Left lung (tissue), 10 donors: ENCODE data around the gene CUL2. TPM values are rescaled to one million over a fixed set of nuclear protein-coding genes. Genes with fewer than 3 reads are reported as not detected.
"Not testable (repeated sequence)": the region's sequence is repeated elsewhere in the genome, so short reads cannot be mapped to it uniquely, and the experiment has no call there.

Experiments used
- ATAC-seq: fragments of 200-7000 bp; cut with Tn5 transposase; one replicate; pipeline ENCODE4 v1.9.1; 2020; ENCODE audit warnings: moderate library complexity
- DNase-seq, 4 donors: peaks; one replicate each; pipeline ENCODE4 v3.0.0-alpha.2; 2013 to 2020
- H3K27ac ChIP-seq, 2 donors: fragments of 200-600 bp; sonication (generic) in 1 of 2; one replicate each; pipeline versions ENCODE4 v1.5.0 to v1.8.0; 2020 to 2021
- H3K27me3 ChIP-seq, 2 donors: fragments of 200-600 bp; sonication (generic) in 1 of 2; one replicate each; pipeline versions ENCODE4 v1.5.0 to v1.8.0; 2020 to 2021
- H3K36me3 ChIP-seq, 2 donors: fragments of 200-600 bp; sonication (generic) in 1 of 2; one replicate each; pipeline versions ENCODE4 v1.5.0 to v1.8.0; 2020 to 2021
- H3K4me1 ChIP-seq, 2 donors: fragments of 200-600 bp; one replicate each; pipeline ENCODE4 v1.8.0; 2021
- H3K4me3 ChIP-seq, 2 donors: fragments of 200-600 bp; sonication (generic) in 1 of 2; one replicate each; pipeline versions ENCODE4 v1.5.0 to v1.8.0; 2020 to 2021; ENCODE audit warnings: mild to moderate bottlenecking in 1 of 2
- H3K9me3 ChIP-seq, 2 donors: fragments of 200-600 bp; sonication (generic) in 1 of 2; one replicate each; pipeline versions ENCODE4 v1.5.0 to v1.8.0; 2020 to 2021
- CTCF ChIP-seq, 2 donors: fragments of 200-600 bp; sonication (generic) in 1 of 2; IDR thresholded peaks; one replicate each; pipeline versions ENCODE4 v1.5.0 to v1.8.0; 2021; ENCODE audit warnings: antibody characterized with exemption in 2 of 2
- intact Hi-C, 2 donors: fragments of 100-400 bp; cut with DNase I; formaldehyde crosslinking; loops; one replicate each; pipeline versions ENCODE4 v1.11.2 to v1.14.2; 2022
- polyA plus RNA-seq, 6 donors: library from polyadenylated mRNA; unstranded; fragments of 120-200 nt; gene quantifications; one replicate each; pipeline ENCODE4 v1.2.1, GENCODE V29; 2013; ENCODE audit not compliant: insufficient read length in 6 of 6
- total RNA-seq, 2 donors: library from RNA; stranded (reverse); fragmentation: NEBNext Ultra II Directional; extraction: Animal tissue kit (Norgen Biotek cat#: 25700); gene quantifications; one replicate each; pipeline ENCODE4 v1.2.1, GENCODE V29; 2021
- donor health status: DM: no; HTN: yes; CAD: no.
- donor health status: DM: no; HTN: no; CAD: no.

The CUL2 gene
- total and polyA plus RNA-seq, 8 donors = 28.7 to 42.5 (median 37.4) TPM

DNA sequence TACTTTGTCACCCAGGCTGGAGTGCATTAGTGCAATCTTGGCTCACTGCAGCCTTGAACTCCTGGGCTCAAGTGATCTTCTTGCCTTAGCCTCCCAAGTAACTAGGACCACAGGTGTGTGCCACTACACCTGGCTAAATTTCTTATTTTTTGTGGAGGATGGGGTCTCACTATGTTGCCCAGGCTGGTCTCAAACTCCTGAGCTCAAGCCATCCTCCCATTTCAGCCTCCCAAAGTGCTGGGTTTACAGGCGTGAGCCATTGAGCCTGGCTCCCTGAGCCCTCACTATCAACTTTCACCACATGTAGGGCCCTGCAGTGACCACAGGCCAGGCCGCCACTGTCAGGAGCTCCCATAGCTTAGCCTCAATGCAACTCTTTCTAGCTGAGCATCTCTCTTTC is 110.2 kb downstream of the CUL2 start:
- intact Hi-C loops = no loop called here
- no peaks in the 10 kb centered on the region for H3K36me3 ChIP-seq
- H3K9me3 ChIP-seq = peaks cover 0 to 19% of the 10 kb centered on the region in 2 donors
- TF ChIP-seq CTCF (IDR thresholded peaks at IDR 0.05) = no peak
- H3K27me3 ChIP-seq = no peaks in the 10 kb centered on the region
- H3K4me3 ChIP-seq = no peak overlapping the region
- H3K27ac ChIP-seq = no peak overlapping the region
- no peak for ATAC-seq
- DNase-seq = peak in 1 of 4 donors; percentile 17
- H3K4me1 ChIP-seq = no peaks in the 10 kb centered on the region

DNA sequence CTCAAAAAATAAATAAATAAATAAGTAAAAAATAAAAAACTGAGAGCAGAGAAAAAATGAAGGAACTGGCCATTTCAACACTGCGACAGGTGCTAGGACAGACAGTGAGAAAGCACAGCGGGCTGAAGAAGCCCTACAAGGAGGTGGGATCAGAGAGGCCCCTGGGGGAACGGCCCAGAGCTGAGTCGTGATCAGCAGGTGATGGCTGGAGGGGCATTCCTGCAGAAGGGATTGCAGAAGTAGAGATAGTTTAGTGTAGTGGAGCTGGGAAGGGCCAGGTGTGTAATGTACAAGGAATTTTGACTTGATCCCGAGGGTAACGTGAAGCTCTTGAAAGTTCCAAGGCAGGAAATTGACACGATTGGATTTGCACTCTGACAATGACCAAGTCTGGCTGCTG is 112.1 kb downstream of the CUL2 start:
- no peaks in the 10 kb centered on the region for H3K4me1 ChIP-seq
- no peak overlapping the region for H3K27ac ChIP-seq
- no peaks in the 10 kb centered on the region for H3K27me3 ChIP-seq
- TF ChIP-seq CTCF (IDR thresholded peaks at IDR 0.05) = no peak
- intact Hi-C loops = no loop called here
- ATAC-seq = no peak
- H3K9me3 ChIP-seq = peaks cover 0 to 12% of the 10 kb centered on the region in 2 donors
- no peaks in the 10 kb centered on the region for H3K36me3 ChIP-seq
- DNase-seq = peak in 1 of 4 donors; percentile 7
- H3K4me3 ChIP-seq = no peak overlapping the region

DNA sequence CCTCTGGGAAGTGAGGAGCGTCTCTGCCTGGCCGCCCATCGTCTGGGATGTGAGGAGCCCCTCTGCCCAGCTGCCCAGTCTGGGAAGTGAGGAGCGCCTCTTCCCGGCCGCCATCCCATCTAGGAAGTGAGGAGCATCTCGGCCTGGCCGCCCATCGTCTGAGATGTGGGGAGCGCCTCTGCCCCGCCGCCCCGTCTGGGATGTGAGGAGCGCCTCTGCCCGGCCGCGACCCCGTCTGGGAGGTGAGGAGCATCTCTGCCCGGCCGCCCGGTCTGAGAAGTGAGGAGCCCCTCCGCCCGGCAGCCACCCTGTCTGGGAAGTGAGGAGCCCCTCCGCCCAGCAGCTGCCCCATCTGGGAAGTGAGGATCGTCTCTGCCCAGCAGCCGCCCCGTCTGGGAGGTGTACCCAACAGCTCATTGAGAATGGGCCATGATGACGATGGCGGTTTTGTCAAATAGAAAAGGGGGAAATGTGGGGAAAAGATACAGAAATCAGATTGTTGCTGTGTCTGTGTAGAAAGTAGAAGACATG is 113.7 kb downstream of the CUL2 start:
- H3K27ac ChIP-seq, intact Hi-C loops, ATAC-seq, DNase-seq, H3K4me1 ChIP-seq, H3K27me3 ChIP-seq, H3K36me3 ChIP-seq, H3K4me3 ChIP-seq: not testable (repeated sequence)
- H3K9me3 ChIP-seq = peaks cover 0 to 12% of the 10 kb centered on the region in 2 donors

DNA sequence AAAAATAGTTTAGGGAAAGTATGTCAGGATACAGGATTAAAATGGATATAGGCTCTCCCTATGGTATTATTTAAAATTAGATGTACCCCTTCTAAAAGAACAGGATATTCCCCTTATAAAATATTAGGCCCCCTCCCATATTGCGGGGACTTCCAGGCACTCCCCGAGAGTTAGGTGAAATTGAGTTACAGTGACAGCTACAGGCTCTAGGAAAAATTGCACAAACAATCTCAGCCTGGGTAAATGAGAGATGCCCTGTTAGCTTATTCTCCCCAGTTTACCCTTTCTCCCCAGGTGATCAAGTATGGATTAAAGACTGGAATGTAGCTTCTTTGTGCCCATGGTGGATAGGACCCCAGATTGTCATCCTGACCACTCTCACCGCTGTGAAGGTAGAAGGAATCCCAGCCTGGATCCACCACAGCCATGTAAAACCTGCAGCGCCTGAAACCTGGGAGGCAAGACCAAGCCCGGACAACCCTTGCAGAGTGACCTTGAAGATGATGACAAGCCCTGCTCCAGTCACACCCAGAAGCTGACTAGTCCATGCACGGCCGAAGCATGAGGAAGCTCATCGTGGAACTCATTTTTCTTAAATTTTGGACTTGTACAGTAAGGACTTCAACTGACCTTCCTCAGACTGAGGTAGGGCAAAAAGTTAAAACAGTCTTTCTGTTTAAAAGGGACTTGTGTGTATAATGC is 115.6 kb downstream of the CUL2 start:
- H3K27ac ChIP-seq, H3K4me1 ChIP-seq, H3K27me3 ChIP-seq, intact Hi-C loops, H3K36me3 ChIP-seq, ATAC-seq: not testable (repeated sequence)
- peak in 1 of 4 donors; percentile 1 for DNase-seq
- peak overlapping the region in 1 of 2 donors; percentile 17 for H3K4me3 ChIP-seq
- peak in 1 of 2 donors; percentile 25 for TF ChIP-seq CTCF (IDR thresholded peaks at IDR 0.05)
- peaks cover 0 to 12% of the 10 kb centered on the region in 2 donors for H3K9me3 ChIP-seq

GRCh38 chr10:34973757-34974156 is 116.4 kb downstream of the CUL2 start:
- peaks cover 0 to 12% of the 10 kb centered on the region in 2 donors for H3K9me3 ChIP-seq
- H3K4me1 ChIP-seq, H3K36me3 ChIP-seq, H3K27ac ChIP-seq, H3K27me3 ChIP-seq, ATAC-seq, intact Hi-C loops: not testable (repeated sequence)
- DNase-seq = peak in 2 of 4 donors; percentile 53 to 61
- H3K4me3 ChIP-seq = peak overlapping the region in 1 of 2 donors; percentile 17

- H3K4me3 ChIP-seq, intact Hi-C loops, ATAC-seq, H3K36me3 ChIP-seq, H3K27me3 ChIP-seq, H3K4me1 ChIP-seq, H3K27ac ChIP-seq: not testable (repeated sequence)
- H3K9me3 ChIP-seq = peaks cover 0 to 12% of the 10 kb centered on the region in 2 donors
- DNase-seq = peak in 1 of 4 donors; percentile 4
These were observed 117.0 kb downstream of the CUL2 start for GRCh38 chr10:34973121-34973520.

DNA sequence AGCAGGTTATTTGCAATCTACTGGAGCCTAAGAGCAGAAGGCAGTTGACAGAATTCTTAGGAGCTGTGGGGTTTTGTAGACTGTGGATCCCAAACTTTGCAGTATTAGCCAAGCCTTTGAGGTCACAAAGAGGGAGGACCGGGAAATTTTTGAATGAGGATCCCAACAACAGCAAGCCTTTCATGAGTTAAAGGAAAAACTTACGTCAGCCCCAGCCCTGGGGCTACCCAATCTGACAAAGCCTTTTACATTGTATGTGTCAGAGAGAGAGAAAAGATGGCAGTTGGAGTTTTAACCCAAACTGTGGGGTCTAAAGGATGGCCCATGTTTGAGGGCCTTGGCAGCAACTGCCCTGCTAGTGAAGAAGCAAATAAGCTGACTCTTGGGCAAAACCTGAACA is 117.5 kb downstream of the CUL2 start:
- H3K4me3 ChIP-seq, H3K36me3 ChIP-seq, H3K27ac ChIP-seq, H3K4me1 ChIP-seq, H3K27me3 ChIP-seq, intact Hi-C loops, ATAC-seq: not testable (repeated sequence)
- H3K9me3 ChIP-seq = peaks cover 0 to 12% of the 10 kb centered on the region in 2 donors
- DNase-seq = peak in 1 of 4 donors; percentile 3

DNA sequence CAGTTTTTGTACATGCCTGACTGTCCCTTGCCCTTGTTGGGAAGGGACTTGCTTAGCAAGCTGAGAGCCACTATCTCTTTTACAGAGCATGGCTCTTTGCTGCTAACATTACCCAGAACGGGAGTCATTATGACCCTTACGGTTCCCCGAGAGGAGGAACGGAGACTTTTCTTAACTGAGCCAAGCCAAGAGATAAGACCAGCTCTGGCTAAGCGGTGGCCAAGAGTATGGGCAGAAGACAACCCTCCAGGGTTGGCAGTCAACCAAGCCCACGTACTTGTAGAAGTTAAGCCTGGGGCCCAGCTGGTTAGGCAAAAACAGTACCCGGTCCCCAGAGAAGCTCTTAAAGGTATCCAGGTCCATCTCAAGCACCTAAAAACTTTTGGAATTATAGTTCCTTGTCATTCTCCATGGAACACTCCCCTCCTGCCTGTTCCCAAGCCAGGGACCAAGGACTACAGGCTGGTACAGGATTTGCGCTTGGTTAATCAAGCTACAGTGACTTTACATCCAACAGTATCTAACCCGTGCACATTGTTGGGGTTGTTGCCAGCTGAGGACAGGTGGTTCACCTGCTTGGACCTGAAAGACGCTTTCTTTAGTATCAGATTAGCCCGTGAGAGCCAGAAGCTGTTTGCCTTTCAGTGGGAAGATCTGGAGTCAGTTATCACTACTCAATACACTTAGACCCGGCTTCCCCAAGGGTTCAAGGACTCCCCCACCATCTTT is 118.4 kb downstream of the CUL2 start:
- intact Hi-C loops, H3K27me3 ChIP-seq, DNase-seq, ATAC-seq, H3K4me3 ChIP-seq, H3K27ac ChIP-seq, H3K4me1 ChIP-seq, H3K36me3 ChIP-seq: not testable (repeated sequence)
- peaks cover 0 to 12% of the 10 kb centered on the region in 2 donors for H3K9me3 ChIP-seq
